NCI-H82 treated with DMSO at 0.1 percent for 48 hours (cell line): Measurements from ENCODE around the gene SIRPA.

Source experiments
- DNase-seq: peaks from one replicate; lab custom pipeline; 2025; ENCODE audit not compliant: unreplicated experiment; lab: John Stamatoyannopoulos, UW

The SIRPA gene

GRCh38 chr20:1946762-1947534 is 51.7 kb downstream of the SIRPA start:
- no peak for DNase-seq

- DNase-seq, result no peak
These were observed 52.3 kb downstream of the SIRPA start for GRCh38 chr20:1947535-1947846.

- no peak for DNase-seq
These were observed 54.3 kb downstream of the SIRPA start for GRCh38 chr20:1949347-1950100.

- DNase-seq, result no peak
These were observed 55.6 kb downstream of the SIRPA start for GRCh38 chr20:1950836-1951235.

GRCh38 chr20:1951436-1952115 is 56.4 kb downstream of the SIRPA start:
- no peak for DNase-seq

GRCh38 chr20:1952737-1953530 is 57.7 kb downstream of the SIRPA start:
- no peak for DNase-seq

GRCh38 chr20:1953621-1954020 is 58.4 kb downstream of the SIRPA start:
- no peak for DNase-seq

GRCh38 chr20:1955217-1955616 is 60.0 kb downstream of the SIRPA start:
- no peak for DNase-seq

GRCh38 chr20:1958426-1958825 is 63.2 kb downstream of the SIRPA start:
- DNase-seq, result no peak

- DNase-seq, result no peak
These were observed 63.9 kb downstream of the SIRPA start for GRCh38 chr20:1959156-1959555.

- DNase-seq, result no peak
These were observed 66.2 kb downstream of the SIRPA start for GRCh38 chr20:1961374-1961773.

GRCh38 chr20:1964061-1964460 is 68.9 kb downstream of the SIRPA start:
- DNase-seq, result no peak

- DNase-seq, result no peak
These were observed 69.6 kb downstream of the SIRPA start for GRCh38 chr20:1964659-1965405.

GRCh38 chr20:1965520-1966351 is 70.5 kb downstream of the SIRPA start:
- DNase-seq, result peak; percentile 28

- DNase-seq, result no peak
These were observed 73.8 kb downstream of the SIRPA start for GRCh38 chr20:1968964-1969363.

- no peak for DNase-seq
These were observed 76.8 kb downstream of the SIRPA start for GRCh38 chr20:1971893-1972586.

GRCh38 chr20:1973601-1974440 is 78.6 kb downstream of the SIRPA start:
- DNase-seq, result no peak

GRCh38 chr20:1975291-1975690 is 80.1 kb downstream of the SIRPA start:
- DNase-seq, result no peak
